H1 (cell line): ENCODE results near the gene UBE2D2. TPM values are rescaled to one million over a fixed set of nuclear protein-coding genes. Genes with fewer than 3 reads are reported as not detected.

Source experiments
- CTCF ChIA-PET: fragments of 300-600 bp; sonication (Branson Sonifier 250); formaldehyde crosslinking; loops from one replicate; lab custom pipeline; 2021; ENCODE audit not compliant: partially characterized antibody; lab: Charles Lee
- POLR2A ChIA-PET: fragments of 300-600 bp; sonication (Branson Sonifier 250); formaldehyde crosslinking; loops from one replicate; lab custom pipeline; 2021; ENCODE audit warnings: inconsistent platforms; ENCODE audit not compliant: partially characterized antibody; lab: Charles Lee
- DNase-seq, 2 experiments: peaks; one replicate each; pipeline versions ENCODE4 v3.0.0 to v3.0.0-alpha.2; 2010 to 2022; ENCODE audit warnings: low spot score in 2 of 2, low read depth in 1 of 2, mixed read lengths in 1 of 2
- FAIRE-seq: peaks from 2 replicates; lab custom pipeline; 2011; peaks lifted over from hg19 to GRCh38; lab: Jason Lieb, UNC
- H2AFZ ChIP-seq: 2 replicates; pipeline ENCODE4 v1.8.1; 2012; ENCODE audit warnings: low read length, inconsistent platforms
- H2AK5ac ChIP-seq: 2 replicates; pipeline ENCODE4 v1.6.1; 2013; ENCODE audit warnings: low read depth, low read length
- H2BK120ac ChIP-seq: replicated peaks from 2 replicates; pipeline ENCODE3; 2013; ENCODE audit warnings: low read depth, low read length, inconsistent platforms
- H2BK12ac ChIP-seq: 2 replicates; pipeline ENCODE4 v1.6.1; 2013; ENCODE audit warnings: low read depth, low read length
- H2BK15ac ChIP-seq: 2 replicates; pipeline ENCODE4 v1.6.1; 2013; ENCODE audit warnings: low read length
- H2BK20ac ChIP-seq: 2 replicates; pipeline ENCODE4 v1.6.1; 2013; ENCODE audit warnings: low read length
- H2BK5ac ChIP-seq: 2 replicates; pipeline ENCODE4 v1.6.1; 2013; ENCODE audit warnings: low read depth, low read length
- H3K14ac ChIP-seq: 2 replicates; pipeline ENCODE4 v1.6.1; 2013; ENCODE audit warnings: inconsistent platforms; ENCODE audit not compliant: insufficient read length
- H3K18ac ChIP-seq: 2 replicates; pipeline ENCODE4 v1.6.1; 2013; ENCODE audit warnings: low read length; ENCODE audit errors: extremely low read depth
- H3K23ac ChIP-seq: 2 replicates; pipeline ENCODE4 v1.6.1; 2013; ENCODE audit warnings: inconsistent platforms; ENCODE audit not compliant: insufficient read length
- H3K23me2 ChIP-seq: 2 replicates; pipeline ENCODE4 v1.6.1; 2013; ENCODE audit warnings: low read depth, low read length
- H3K27ac ChIP-seq: 2 replicates; pipeline ENCODE4 v1.6.1; 2011; ENCODE audit warnings: low read depth, low read length, inconsistent platforms
- H3K27me3 ChIP-seq, 4 experiments: replicated peaks in 1 of 4; 1 replicate in 1 of 4; 2 replicates in 3 of 4; pipeline versions ENCODE4 v1.6.1 to v1.8.1; 2011 to 2013; ENCODE audit warnings: low read length in 3 of 4, mild to moderate bottlenecking in 3 of 4, inconsistent platforms in 2 of 4, mixed read lengths in 2 of 4, moderate library complexity in 1 of 4; ENCODE audit not compliant: control insufficient read depth in 3 of 4, insufficient read depth in 3 of 4; ENCODE audit errors: extremely low read depth in 1 of 4
- H3K36me3 ChIP-seq, 4 experiments: 2 replicates each; pipeline versions ENCODE4 v1.6.1 to v1.8.1; 2011 to 2013; ENCODE audit warnings: mild to moderate bottlenecking in 4 of 4, low read length in 3 of 4, moderate library complexity in 2 of 4, control low read depth in 1 of 4, inconsistent platforms in 1 of 4; ENCODE audit not compliant: insufficient read depth in 4 of 4, control insufficient read depth in 2 of 4
- H3K4ac ChIP-seq: replicated peaks from 2 replicates; pipeline ENCODE3; 2013; ENCODE audit warnings: low read length, low read depth, mixed read lengths, inconsistent platforms; ENCODE audit not compliant: insufficient read length
- H3K4me1 ChIP-seq, 4 experiments: replicated peaks in 1 of 4; 1 replicate in 1 of 4; 2 replicates in 3 of 4; pipeline versions ENCODE4 v1.6.1 to v1.8.1; 2011 to 2013; ENCODE audit warnings: low read length in 3 of 4, inconsistent platforms in 2 of 4, mixed read lengths in 1 of 4; ENCODE audit not compliant: insufficient read depth in 4 of 4, control insufficient read depth in 3 of 4
- H3K4me2 ChIP-seq, 2 experiments: 2 replicates each; pipeline versions ENCODE4 v1.6.1 to v1.8.1; 2011 to 2013; ENCODE audit warnings: low read depth in 2 of 2, low read length in 2 of 2, control low read depth in 1 of 2, inconsistent platforms in 1 of 2, mild to moderate bottlenecking in 1 of 2; ENCODE audit not compliant: insufficient read depth in 1 of 2
- H3K4me3 ChIP-seq, 4 experiments: fragments of 200-600, 300-600 bp in 1 of 4; sonication (generic), shearing (Covaris generic), sonication (Bioruptor Twin) in 1 of 4; 2 replicates each; pipeline versions ENCODE4 v1.5.1 to v1.8.1; 2011 to 2016; ENCODE audit warnings: low read length in 4 of 4, low read depth in 3 of 4, control low read depth in 2 of 4, inconsistent platforms in 2 of 4, mild to moderate bottlenecking in 2 of 4, mixed read lengths in 1 of 4, moderate library complexity in 1 of 4; ENCODE audit not compliant: insufficient read depth in 2 of 4; ENCODE audit errors: extremely low read depth in 1 of 4
- H3K56ac ChIP-seq: replicated peaks from 2 replicates; pipeline ENCODE3; 2013; ENCODE audit warnings: low read depth, mild to moderate bottlenecking, mixed read lengths, low read length, inconsistent platforms; ENCODE audit not compliant: insufficient read length
- H3K79me1 ChIP-seq: 2 replicates; pipeline ENCODE4 v1.6.1; 2013; ENCODE audit warnings: low read depth, low read length, control low read depth
- H3K79me2 ChIP-seq, 2 experiments: 2 replicates each; pipeline versions ENCODE4 v1.6.1 to v1.8.1; 2012 to 2013; ENCODE audit warnings: low read length in 2 of 2, mild to moderate bottlenecking in 2 of 2, inconsistent platforms in 1 of 2; ENCODE audit not compliant: insufficient read depth in 2 of 2, control insufficient read depth in 1 of 2
- H3K9ac ChIP-seq, 4 experiments: replicated peaks in 1 of 4; 1 replicate in 1 of 4; 2 replicates in 3 of 4; pipeline versions ENCODE4 v1.6.1 to v1.8.1; 2011 to 2013; ENCODE audit warnings: low read depth in 3 of 4, low read length in 3 of 4, control low read depth in 2 of 4, mild to moderate bottlenecking in 2 of 4, moderate library complexity in 2 of 4, inconsistent platforms in 1 of 4; ENCODE audit errors: extremely low read depth in 1 of 4
- H3K9me3 ChIP-seq, 2 experiments: 2 replicates each; pipeline versions ENCODE4 v1.6.1 to v1.8.1; 2012 to 2013; ENCODE audit warnings: mild to moderate bottlenecking in 2 of 2, moderate library complexity in 2 of 2, control low read depth in 1 of 2, inconsistent platforms in 1 of 2, low read depth in 1 of 2, low read length in 1 of 2, mixed read lengths in 1 of 2; ENCODE audit not compliant: insufficient read depth in 2 of 2
- H4K20me1 ChIP-seq, 2 experiments: replicated peaks in 1 of 2; 2 replicates each; pipeline versions ENCODE3 to v1.8.1; 2011 to 2013; ENCODE audit warnings: inconsistent platforms in 2 of 2, low read length in 2 of 2, mild to moderate bottlenecking in 1 of 2; ENCODE audit not compliant: insufficient read depth in 2 of 2, control insufficient read depth in 1 of 2
- H4K5ac ChIP-seq: 2 replicates; pipeline ENCODE4 v1.6.1; 2013; ENCODE audit warnings: low read length, low read depth, mixed read lengths, inconsistent platforms; ENCODE audit not compliant: insufficient read length
- H4K8ac ChIP-seq: 2 replicates; pipeline ENCODE4 v1.8.0; 2013; ENCODE audit warnings: mild to moderate bottlenecking, moderate library complexity, low read length, inconsistent platforms; ENCODE audit not compliant: insufficient read depth; ENCODE audit errors: extremely low read depth
- H4K91ac ChIP-seq: replicated peaks from 2 replicates; pipeline ENCODE3; 2013; ENCODE audit warnings: low read length, mixed read lengths, inconsistent platforms; ENCODE audit not compliant: insufficient read length
- ASH2L ChIP-seq: fragments of 200-600, 300-600 bp; sonication (generic); IDR thresholded peaks from one replicate; pipeline ENCODE4 v1.7.1; 2017; ENCODE audit warnings: low read length
- CBX5 ChIP-seq: fragments of 300-800, 300-1000 bp; sonication (generic); IDR thresholded peaks from 2 replicates; pipeline ENCODE4 v1.7.1; 2016; ENCODE audit warnings: antibody characterized with exemption, low read length, low read depth
- CBX8 ChIP-seq: fragments of 300-800, 300-1000 bp; sonication (generic); IDR thresholded peaks from 2 replicates; pipeline ENCODE4 v1.7.1; 2016; ENCODE audit warnings: low read depth, low read length, borderline replicate concordance
- CTBP2 ChIP-seq: IDR thresholded peaks from 2 replicates; pipeline ENCODE4 v1.7.0; 2011; ENCODE audit warnings: borderline replicate concordance, mild to moderate bottlenecking, moderate library complexity, mixed read lengths, low read length; ENCODE audit not compliant: insufficient read depth, insufficient read length
- EZH2 ChIP-seq: fragments of 200-600 bp; sonication (generic); IDR thresholded peaks from 2 replicates; pipeline ENCODE4 v1.7.1; 2012; ENCODE audit warnings: low read depth, mild to moderate bottlenecking, moderate library complexity, low read length, inconsistent platforms; ENCODE audit not compliant: severe bottlenecking
- KDM1A ChIP-seq: fragments of 200-600, 300-600 bp; sonication (generic); IDR thresholded peaks from 2 replicates; pipeline ENCODE4 v1.7.1; 2016; ENCODE audit warnings: mild to moderate bottlenecking, low read length, borderline replicate concordance
- RFX5 ChIP-seq: IDR thresholded peaks from 2 replicates; pipeline ENCODE4 v1.6.1; 2011; ENCODE audit warnings: low read depth, low read length, improper control_type of control experiment, borderline replicate concordance
- SP1 ChIP-seq: IDR thresholded peaks from 2 replicates; pipeline ENCODE4 v1.6.1; 2011; ENCODE audit warnings: low read depth, low read length
- WGBS, 2 experiments: shearing (Covaris generic) in 1 of 2; methylation state at CpG; one replicate each; pipeline versions ENCODE4 v1.1.6 to v1.1.7; 2013 to 2015; ENCODE audit warnings: low lambda C conversion rate in 2 of 2, mixed read lengths in 2 of 2, inconsistent platforms in 1 of 2, low coverage in 1 of 2, missing lambda C conversion rate in 1 of 2; ENCODE audit not compliant: insufficient replicate concordance in 2 of 2, insufficient coverage in 1 of 2, insufficient read length in 1 of 2; ENCODE audit errors: extremely low coverage in 1 of 2, missing lambda C conversion rate in 1 of 2; 5-methylcytosine and 5-hydroxymethylcytosine counted together
- polyA plus RNA-seq, 7 experiments: library from polyadenylated mRNA; depleted of rRNA in 3 of 7; stranded (reverse) in 5 of 7; unstranded in 2 of 7; fragments of >200 nt in 5 of 7; fragments of 200-250 nt in 2 of 7; gene quantifications; 1 replicate in 5 of 7; 2 replicates in 1 of 7; 4 replicates in 1 of 7; pipeline versions ENCODE4 v1.2.1 to v1.2.3, GENCODE V29; 2011 to 2013; ENCODE audit warnings: missing spikeins in 2 of 7, mixed read lengths in 2 of 7
- total RNA-seq: library from RNA; stranded (reverse); fragmentation: NEBNext Ultra II Directional; extraction: Animal tissue kit (Norgen Biotek cat#: 25700); gene quantifications from 2 replicates; pipeline ENCODE4 v1.2.1, GENCODE V29; 2021
- TF ChIP-seq, protein P1 (sequence below): IDR thresholded peaks from 2 replicates; pipeline ENCODE4 v1.6.1; 2012; ENCODE audit warnings: inconsistent platforms
- TF ChIP-seq, protein P2 (sequence below): IDR thresholded peaks from 2 replicates; pipeline ENCODE4 v1.6.1; 2012; ENCODE audit warnings: inconsistent platforms

The UBE2D2 gene
- total and polyA plus RNA-seq, 2 of the 8 experiments (the other 6 are each of a cell fraction or from before 2014, with no cell fraction given): 66.9 to 203 TPM

DNA sequence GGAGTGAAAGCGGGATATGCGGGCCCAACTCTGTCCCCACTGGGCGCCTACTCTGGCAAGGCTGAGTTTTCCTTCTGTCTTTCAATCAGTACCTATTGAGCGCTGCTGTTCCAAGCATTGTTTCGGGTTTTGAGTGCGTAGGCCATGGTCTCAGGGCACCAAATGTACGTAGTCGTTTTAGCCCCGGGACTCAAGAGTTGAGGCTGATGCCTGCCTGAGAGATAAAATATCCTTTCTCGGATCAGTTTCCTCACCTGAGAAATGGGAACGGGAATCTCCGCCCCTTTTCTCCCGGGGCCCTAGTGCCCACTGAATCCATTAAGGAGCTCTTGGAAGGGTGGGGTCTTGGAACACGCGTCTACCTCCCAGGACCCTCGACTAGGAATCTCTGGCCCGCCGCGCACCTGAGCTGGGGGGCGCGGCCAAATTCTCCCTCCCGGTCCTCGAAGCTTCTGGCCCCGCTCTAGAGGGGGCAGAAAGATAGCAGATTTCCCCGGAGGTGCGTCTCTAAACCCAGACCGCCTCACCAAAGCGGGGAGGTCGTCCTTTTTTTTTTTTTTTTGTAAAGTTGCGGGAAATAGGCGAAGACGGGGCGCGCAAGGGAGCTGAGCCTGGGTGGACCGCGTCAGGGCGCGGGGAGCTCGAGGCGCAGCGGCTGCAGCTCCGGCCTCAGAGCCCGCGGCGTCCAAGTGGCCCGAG lies 86.5 kb downstream of the UBE2D2 start:
- no peaks in the 10 kb centered on the region for H3K9me3 ChIP-seq
- H3K79me2 ChIP-seq: peaks cover 11 to 35% of the 10 kb centered on the region in 2 experiments
- peak overlapping the region; percentile 95; the same call in 1 of the 2 replicates for H2BK20ac ChIP-seq
- 2% methylated on average over 24 of the region's 46 CpGs; no CpG with 5 or more reads in 1 of the 2 experiments for whole genome bisulfite sequencing, 2 experiments
- ChIA-PET POLR2A (interaction anchor here (1.0 to 14.7 kb wide), 18 partner anchors 11 to 120 kb away, joined by 3 to 212 read pairs (median 4); no protein-coding TSS in a partner anchor), CTCF (interaction anchor here (0.7 to 14.5 kb wide), 13 partner anchors 12 to 245 kb away, joined by 3 to 224 read pairs (median 4); no protein-coding TSS in a partner anchor)
- peak overlapping the region; percentile 42 to 91 (median 76) for H3K4me3 ChIP-seq
- no peak overlapping the region for H4K5ac ChIP-seq
- peaks cover 14% of the 10 kb centered on the region for H3K79me1 ChIP-seq
- H3K18ac ChIP-seq: peak overlapping the region; percentile 83
- H2AK5ac ChIP-seq: no peak overlapping the region
- no peak overlapping the region; the same call in 1 of the 2 replicates for H2BK5ac ChIP-seq
- H3K23me2 ChIP-seq: peaks cover 24% of the 10 kb centered on the region
- H3K4me1 ChIP-seq: peaks cover 14 to 39% (median 34%) of the 10 kb centered on the region in 4 experiments
- H3K9ac ChIP-seq: peak overlapping the region in 1 of 4 experiments; percentile 65; a peak in 1 of 7 replicates
- H3K4me2 ChIP-seq: peak overlapping the region; percentile 91 to 97
- H2BK15ac ChIP-seq: peak overlapping the region; percentile 31; the same call in 1 of the 2 replicates
- no peak overlapping the region for H2BK120ac ChIP-seq
- no peak for DNase-seq
- H2AFZ ChIP-seq: no peak overlapping the region
- no peaks in the 10 kb centered on the region for H3K36me3 ChIP-seq
- no peak overlapping the region for H3K14ac ChIP-seq
- H3K56ac ChIP-seq: peak overlapping the region; percentile 7
- FAIRE-seq: no peak
- H3K27me3 ChIP-seq: peaks cover 3 to 30% (median 22%) of the 10 kb centered on the region in 4 experiments
- peak overlapping the region; percentile 75; the same call in 1 of the 2 replicates for H2BK12ac ChIP-seq
- no peak overlapping the region for H4K91ac ChIP-seq
- peaks cover 2 to 15% of the 10 kb centered on the region in 2 experiments for H4K20me1 ChIP-seq
- no peak overlapping the region for H3K23ac ChIP-seq
- H3K4ac ChIP-seq: no peak overlapping the region
- H3K27ac ChIP-seq: no peak overlapping the region
- H4K8ac ChIP-seq: peak overlapping the region; percentile 36
- TF ChIP-seq ASH2L: peak; percentile 29
- no peak for TF ChIP-seq CTBP2
- TF ChIP-seq EZH2: no peak
- peak; percentile 97 for TF ChIP-seq KDM1A
- no peak for TF ChIP-seq RFX5
- TF ChIP-seq, protein P1, sequence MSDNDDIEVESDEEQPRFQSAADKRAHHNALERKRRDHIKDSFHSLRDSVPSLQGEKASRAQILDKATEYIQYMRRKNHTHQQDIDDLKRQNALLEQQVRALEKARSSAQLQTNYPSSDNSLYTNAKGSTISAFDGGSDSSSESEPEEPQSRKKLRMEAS: peak; percentile 2; the same call in 1 of the 2 replicates
- TF ChIP-seq SP1: peak; percentile 55; the same call in 1 of the 2 replicates
- no peak for TF ChIP-seq CBX5
- TF ChIP-seq CBX8: no peak
- TF ChIP-seq, protein P2, sequence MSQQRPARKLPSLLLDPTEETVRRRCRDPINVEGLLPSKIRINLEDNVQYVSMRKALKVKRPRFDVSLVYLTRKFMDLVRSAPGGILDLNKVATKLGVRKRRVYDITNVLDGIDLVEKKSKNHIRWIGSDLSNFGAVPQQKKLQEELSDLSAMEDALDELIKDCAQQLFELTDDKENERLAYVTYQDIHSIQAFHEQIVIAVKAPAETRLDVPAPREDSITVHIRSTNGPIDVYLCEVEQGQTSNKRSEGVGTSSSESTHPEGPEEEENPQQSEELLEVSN: no peak
